GM18526 (cell line): ENCODE data around the gene PET100.

ENCODE experiments used
- POLR2A ChIP-seq: IDR thresholded peaks from 3 replicates; pipeline ENCODE4 v1.6.1; 2011; ENCODE audit not compliant: insufficient read length; ENCODE audit errors: extremely low read depth

The PET100 gene

DNA sequence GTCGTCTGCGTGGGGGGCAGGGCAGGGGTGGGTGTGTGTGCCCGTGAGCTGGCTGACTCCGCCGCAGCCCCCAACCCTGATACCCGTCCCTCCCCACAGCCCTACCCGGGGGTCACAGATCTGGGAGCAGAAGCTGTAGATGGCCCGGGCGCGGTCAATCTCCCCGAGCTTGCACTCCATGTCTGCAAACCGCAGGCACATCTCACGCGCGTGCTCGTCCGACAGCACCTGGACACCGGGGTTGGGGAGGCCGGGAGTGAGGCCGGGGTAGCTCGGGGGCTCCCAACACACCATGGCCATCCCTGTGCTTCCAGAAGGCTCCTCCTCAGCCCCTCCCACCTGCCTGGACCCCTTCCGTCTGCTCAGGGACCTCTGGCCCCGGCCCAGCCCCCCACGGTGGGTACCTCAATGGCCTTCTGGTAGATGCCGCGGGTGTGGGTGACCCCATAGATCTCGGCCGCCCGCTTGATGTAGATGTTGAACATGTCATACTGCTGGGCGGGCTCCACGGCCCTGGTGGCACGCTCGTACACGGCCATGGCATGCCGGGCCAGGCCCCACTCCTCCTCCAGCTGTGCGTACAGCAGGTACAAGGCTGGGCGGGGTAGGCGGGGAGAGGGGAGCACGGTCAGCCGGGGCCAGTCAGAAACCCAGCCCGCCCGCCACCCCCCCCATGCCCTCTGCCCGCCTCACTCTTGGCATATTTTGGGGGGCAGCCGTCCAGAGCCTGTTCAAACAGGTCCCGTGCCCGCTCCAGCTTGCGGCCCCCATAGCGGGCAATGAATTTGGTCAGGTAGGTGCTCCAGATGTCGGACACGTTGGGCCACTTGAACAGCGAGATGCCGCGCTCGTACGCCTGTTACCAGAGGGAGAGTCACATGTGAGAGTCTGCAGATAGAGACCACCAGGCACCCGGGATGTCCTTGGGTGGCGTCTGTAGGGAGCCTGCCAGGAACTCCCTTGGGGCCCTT, 8.9 kb upstream of the PET100 start:
- no peak for TF ChIP-seq POLR2A

GRCh38 chr19:7622933-7623685, 6.5 kb upstream of the PET100 start:
- TF ChIP-seq POLR2A, result no peak

DNA sequence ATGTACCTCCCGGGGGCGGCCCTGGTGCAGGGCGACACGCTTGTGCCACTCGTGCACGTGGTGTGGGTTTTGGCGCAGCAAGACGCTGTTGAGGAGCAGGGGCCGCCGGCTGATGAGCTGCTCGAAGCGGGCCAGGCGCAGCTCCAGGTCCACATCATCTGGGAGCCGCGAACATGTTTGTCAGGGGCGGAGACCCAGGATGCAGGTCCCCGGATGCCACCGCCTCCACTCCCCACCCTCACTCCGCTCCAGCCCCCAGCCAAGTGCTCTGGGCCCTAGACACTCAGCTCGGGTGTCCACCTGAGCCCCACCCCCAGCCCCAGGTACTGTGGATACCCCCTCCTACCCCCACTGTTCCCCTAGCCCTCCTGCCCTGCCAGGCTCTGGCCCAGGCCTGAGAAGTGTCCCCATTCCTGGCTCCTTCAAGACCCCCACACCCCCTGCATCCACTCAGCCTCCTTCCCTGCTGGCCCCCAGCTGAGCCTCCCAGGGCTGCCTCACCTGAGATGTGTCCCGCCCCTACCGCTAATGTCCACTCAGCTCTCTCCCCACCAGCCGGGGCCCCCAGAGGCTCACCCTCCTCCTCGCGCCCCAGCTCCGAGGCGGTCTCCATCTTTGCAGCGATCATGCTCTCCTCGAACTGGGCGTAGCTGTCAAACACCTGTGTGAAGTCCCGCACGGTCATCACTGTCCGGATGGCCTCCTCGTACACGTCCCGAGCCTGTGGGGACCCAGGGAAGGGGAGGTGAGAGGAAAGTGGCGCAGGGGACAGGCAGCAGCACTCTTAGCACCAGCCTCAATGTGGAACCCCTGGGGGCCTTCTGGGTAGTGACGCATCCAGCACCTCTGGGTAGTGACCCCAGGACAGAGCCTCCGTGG, 5.6 kb upstream of the PET100 start:
- TF ChIP-seq POLR2A, result no peak

DNA sequence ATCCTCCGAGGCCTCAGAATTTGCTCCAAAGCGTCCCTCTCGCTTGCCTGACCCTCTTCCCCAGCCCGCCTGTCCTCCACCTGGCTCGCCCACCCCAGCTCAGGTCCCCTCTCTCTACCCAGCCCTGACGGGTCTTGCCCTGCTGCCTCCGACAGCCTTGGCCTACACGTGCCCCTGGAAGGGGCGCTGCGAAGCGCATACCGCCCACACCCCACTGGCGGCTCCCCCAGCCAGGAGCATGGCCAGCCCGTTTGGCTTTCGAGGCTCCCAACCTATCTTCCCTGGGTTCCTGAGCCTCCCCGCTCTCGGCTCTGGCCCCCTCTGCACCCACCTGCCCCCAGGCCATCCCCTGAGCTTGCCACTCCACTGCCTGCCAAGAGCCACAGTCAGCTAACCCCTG, 4.8 kb upstream of the PET100 start:
- TF ChIP-seq POLR2A, result no peak

DNA sequence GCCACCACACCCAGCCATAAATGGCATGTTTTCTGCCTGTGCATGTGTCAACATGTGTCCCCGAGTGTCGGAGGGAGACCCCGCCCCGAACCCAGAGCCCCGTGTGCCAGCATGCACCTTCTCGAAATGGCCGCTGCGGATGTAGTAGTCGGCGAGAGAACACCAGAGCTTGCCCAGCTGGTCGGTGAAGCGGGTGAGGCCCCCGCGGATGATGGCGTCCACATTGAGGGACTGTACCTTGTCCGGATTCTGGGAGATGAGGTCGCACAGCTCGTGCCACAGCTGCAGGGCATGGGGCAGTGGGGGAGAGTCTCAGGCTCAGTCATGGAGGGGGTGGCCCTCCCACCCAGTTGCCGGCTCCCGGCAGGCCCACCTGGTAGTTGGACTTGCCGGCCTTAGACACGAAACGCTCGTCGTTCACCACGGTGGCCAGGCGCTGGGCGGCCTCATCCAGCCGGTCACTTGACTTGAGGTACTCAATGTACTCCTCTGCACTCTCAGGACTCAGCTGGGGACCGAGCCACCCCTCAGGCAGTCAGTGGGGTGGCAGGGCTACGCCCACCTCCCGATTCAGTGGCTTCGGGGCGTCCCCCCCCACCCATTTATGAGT, 3.7 kb upstream of the PET100 start:
- TF ChIP-seq POLR2A, result no peak

DNA sequence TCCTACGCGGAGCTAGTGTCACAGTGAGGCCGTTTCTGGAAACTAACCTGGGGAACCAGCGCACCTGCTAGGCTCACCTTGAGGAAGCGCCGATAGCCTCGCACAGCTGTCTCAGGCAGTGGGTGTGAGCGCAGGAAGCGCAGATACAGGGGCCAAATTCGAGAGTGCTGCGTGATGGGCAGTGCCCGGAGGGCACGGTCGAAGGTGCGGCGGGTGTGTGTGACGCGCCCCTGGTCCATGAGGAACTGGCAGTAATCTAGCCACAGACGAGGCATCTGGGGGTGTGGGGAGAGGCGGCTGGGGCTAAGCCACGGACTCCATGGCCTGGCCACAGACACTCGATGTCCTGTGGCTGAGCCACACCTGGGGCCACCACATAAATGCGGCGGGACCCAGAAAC, 2.4 kb upstream of the PET100 start:
- no peak for TF ChIP-seq POLR2A

- no peak for TF ChIP-seq POLR2A
These were observed 843 bp upstream of the PET100 start for GRCh38 chr19:7628589-7629311.

- TF ChIP-seq POLR2A, result no peak
These were observed 2.0 kb downstream of the PET100 start for GRCh38 chr19:7631577-7631976.

DNA sequence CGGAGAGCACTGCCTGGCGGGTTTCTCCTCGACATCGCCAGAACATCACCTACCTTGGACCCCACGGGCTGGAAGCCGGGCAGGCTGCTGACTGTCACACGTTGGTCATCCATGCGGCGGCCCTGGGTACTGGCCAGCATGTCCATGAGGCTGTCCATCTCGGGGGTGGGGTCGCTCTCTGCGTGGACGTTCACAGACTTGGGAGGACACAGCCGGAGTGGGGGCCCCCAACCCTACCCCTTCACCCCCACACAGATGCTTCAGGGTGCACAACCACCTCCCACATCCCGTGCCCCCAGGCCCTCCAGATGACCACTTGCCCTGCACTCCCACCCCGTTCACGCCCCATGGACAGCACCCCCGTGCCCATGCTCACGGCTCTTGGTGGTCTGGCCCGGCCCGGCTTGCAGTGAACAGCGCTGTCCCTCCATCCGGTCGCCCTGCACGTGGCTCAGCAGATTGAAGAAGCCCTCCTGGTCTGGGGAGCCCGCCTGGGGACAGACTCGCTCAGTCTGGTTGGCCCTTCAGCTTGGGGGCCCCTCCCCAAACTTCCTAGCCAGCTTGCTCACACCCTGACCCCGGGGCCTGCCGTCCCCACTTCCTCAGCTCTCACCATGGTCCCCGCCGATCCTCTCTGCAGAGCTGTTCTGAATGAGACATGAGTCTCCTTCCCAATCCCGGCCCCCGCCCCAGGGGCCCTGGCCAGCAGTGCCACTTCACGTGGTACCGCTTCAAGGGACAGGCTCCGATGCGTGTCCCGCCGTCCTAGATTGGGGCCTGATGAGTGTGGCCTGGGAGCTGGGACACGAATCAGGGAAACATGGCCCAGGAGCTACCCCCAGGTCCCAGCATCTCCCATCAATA, 3.0 kb downstream of the PET100 start:
- no peak for TF ChIP-seq POLR2A

GRCh38 chr19:7633698-7634097, 4.1 kb downstream of the PET100 start, which contains the start of gene PCP2:
Gene PCP2 (minus strand): TSS chr19:7633719. CDS start chr19:7633457, 262 bp downstream.
- no peak for TF ChIP-seq POLR2A

GRCh38 chr19:7635670-7636069, 6.1 kb downstream of the PET100 start:
- no peak for TF ChIP-seq POLR2A

DNA sequence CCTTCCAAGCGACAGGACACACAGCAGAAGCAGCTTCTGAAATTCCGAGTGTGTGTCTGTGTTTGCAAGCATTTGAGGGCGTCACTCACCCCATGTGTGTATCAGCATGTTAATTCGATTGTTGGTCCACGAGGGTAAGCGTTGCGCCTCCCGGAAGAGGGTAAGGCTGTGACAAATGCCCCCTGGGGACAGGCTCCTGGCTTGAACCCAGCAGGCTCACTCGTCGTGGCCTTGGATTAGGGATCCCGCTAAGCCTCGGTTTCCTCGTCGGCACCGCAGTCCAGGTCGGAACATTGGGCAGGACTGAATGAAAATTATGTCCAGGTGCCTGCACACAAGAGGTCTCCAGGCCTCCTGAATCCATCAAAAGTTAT, 6.7 kb downstream of the PET100 start:
- no peak for TF ChIP-seq POLR2A

GRCh38 chr19:7636691-7637373, 7.2 kb downstream of the PET100 start, which contains the start of gene STXBP2:
Gene STXBP2 (plus strand): TSS chr19:7637110. CDS start chr19:7637150, 40 bp downstream.
- TF ChIP-seq POLR2A, result peak; percentile 87
